Fibroblast of skin of scalp (primary cell): ENCODE data around the gene SLC50A1.
"Not testable (repeated sequence)": the region's sequence is repeated elsewhere in the genome, so short reads cannot be mapped to it uniquely, and the experiment has no call there.

Source experiments
- DNase-seq: peaks from one replicate; pipeline ENCODE4 v3.0.0-alpha.2; 2013

Gene SLC50A1

GRCh38 chr1:155134880-155135414 lies 705 bp upstream of the SLC50A1 start:
- peak; percentile 83 for DNase-seq

GRCh38 chr1:155136748-155137147 lies 1.1 kb downstream of the SLC50A1 start:
- no peak for DNase-seq

GRCh38 chr1:155137154-155137949 lies 1.7 kb downstream of the SLC50A1 start:
- DNase-seq, result no peak

- peak; percentile 77 for DNase-seq
These were observed 4.4 kb downstream of the SLC50A1 start, which contains the start of gene DPM3 for GRCh38 chr1:155139895-155140629. Gene DPM3, minus strand, starts transcription at chr1:155140531. Its CDS starts 291 bp downstream, at chr1:155140240.

- no peak for DNase-seq
These were observed 4.9 kb downstream of the SLC50A1 start for GRCh38 chr1:155140630-155140953.

- no peak for DNase-seq
These were observed 6.1 kb downstream of the SLC50A1 start for GRCh38 chr1:155141749-155142148.

- no peak for DNase-seq
These were observed 9.8 kb downstream of the SLC50A1 start for GRCh38 chr1:155145491-155145890.

- DNase-seq, result not testable (repeated sequence)
These were observed 20.5 kb downstream of the SLC50A1 start for GRCh38 chr1:155155996-155156643.

- no peak for DNase-seq
These were observed 23.3 kb downstream of the SLC50A1 start for GRCh38 chr1:155158991-155159390.

- no peak for DNase-seq
These were observed 24.5 kb downstream of the SLC50A1 start for GRCh38 chr1:155160128-155160527.

GRCh38 chr1:155162631-155163030 lies 27.0 kb downstream of the SLC50A1 start:
- not testable (repeated sequence) for DNase-seq

- DNase-seq, result not testable (repeated sequence)
These were observed 28.1 kb downstream of the SLC50A1 start for GRCh38 chr1:155163785-155164184.

GRCh38 chr1:155164625-155165024 lies 29.0 kb downstream of the SLC50A1 start:
- not testable (repeated sequence) for DNase-seq

GRCh38 chr1:155166051-155166470 lies 30.4 kb downstream of the SLC50A1 start:
- no peak for DNase-seq

GRCh38 chr1:155166471-155167165 lies 31.0 kb downstream of the SLC50A1 start:
- DNase-seq, result no peak

GRCh38 chr1:155167166-155168104 lies 31.8 kb downstream of the SLC50A1 start:
- peak; percentile 82 for DNase-seq

GRCh38 chr1:155168105-155168445 lies 32.4 kb downstream of the SLC50A1 start:
- DNase-seq, result not testable (repeated sequence)

- DNase-seq, result no peak
These were observed 33.0 kb downstream of the SLC50A1 start for GRCh38 chr1:155168456-155169210.

- DNase-seq, result no peak
These were observed 33.9 kb downstream of the SLC50A1 start for GRCh38 chr1:155169541-155169940.

GRCh38 chr1:155170101-155170785 lies 34.6 kb downstream of the SLC50A1 start:
- no peak for DNase-seq
